Tibial nerve (tissue), 4 donors: ENCODE results near the gene CDH13.

ENCODE experiments used
- CTCF ChIP-seq, 5 experiments: fragments of 200-600 bp in 3 of 5; fragments of 450-650 bp in 2 of 5; sonication (generic) in 3 of 5; IDR thresholded peaks; one replicate each; pipeline ENCODE4 v1.5.1; 2016 to 2019; ENCODE audit warnings: antibody characterized with exemption in 5 of 5, mild to moderate bottlenecking in 3 of 5, moderate library complexity in 2 of 5
- EP300 ChIP-seq, 2 donors: sonication (generic); formaldehyde crosslinking; IDR thresholded peaks; one replicate each; pipeline ENCODE4 v1.6.1; 2017; ENCODE audit warnings: antibody characterized with exemption in 2 of 2, mild to moderate bottlenecking in 1 of 2

- no peak for TF ChIP-seq CTCF (IDR thresholded peaks at IDR 0.05)
- no peak for TF ChIP-seq EP300 (IDR thresholded peaks at IDR 0.05)
Measured at GRCh38 chr16:82996814-82997213, 370.0 kb downstream of the CDH13 start.
